Keratinocyte (primary cell): ENCODE results near the gene ADI1.
"Not testable (repeated sequence)": the region's sequence is repeated elsewhere in the genome, so short reads cannot be mapped to it uniquely, and the experiment has no call there.

Source experiments
- CTCF ChIP-seq, 3 experiments: IDR thresholded peaks in 1 of 3; conservative IDR thresholded peaks in 1 of 3; optimal IDR thresholded peaks in 1 of 3; 2 replicates in 2 of 3; 3 replicates in 1 of 3; pipeline versions ENCODE3 to v1.5.1; 2011; ENCODE audit warnings: low read length in 3 of 3, mild to moderate bottlenecking in 3 of 3, moderate library complexity in 2 of 3, control low read depth in 1 of 3, inconsistent platforms in 1 of 3; ENCODE audit not compliant: insufficient read depth in 2 of 3; ENCODE audit errors: extremely low read depth in 1 of 3
- EZH2 ChIP-seq: IDR thresholded peaks from one replicate; pipeline ENCODE4 v1.6.1; 2012; ENCODE audit warnings: inconsistent platforms, mild to moderate bottlenecking, low read length, moderate library complexity

- not testable (repeated sequence) for TF ChIP-seq CTCF (optimal IDR thresholded peaks at IDR 0.05 in 1 of 3, IDR thresholded peaks at IDR 0.05 in 1 of 3, conservative IDR thresholded peaks at IDR 0.05 in 1 of 3; ENCODE audit: extremely low read depth in 1 of 3, insufficient read depth in 2 of 3, low read length in 3 of 3); EZH2
Observed at GRCh38 chr2:3515438-3515837, 3.9 kb downstream of the ADI1 start.
